ENCODE results near the gene RPL10L.
A peak's percentile ranks its signal among the peaks of the same experiment; 100 is the strongest.

RPL10L gene

GRCh38 chr14:46661728-46662127 lies 10.1 kb upstream of the RPL10L start:
- Histone ChIP-seq H3K4me1 (ENCODE audit: insufficient read depth, poor library complexity, severe bottlenecking) (no peaks in the 10 kb centered on the region), H3K36me3 (ENCODE audit: low read depth) (no peaks in the 10 kb centered on the region), H3K27ac (ENCODE audit: poor library complexity, severe bottlenecking) (no peak overlapping the region), H3K27me3 (ENCODE audit: insufficient read depth, poor library complexity, severe bottlenecking) (peaks cover 3% of the 10 kb centered on the region), H3K9me3 (ENCODE audit: severe bottlenecking) (no peaks in the 10 kb centered on the region), H3K4me3 (ENCODE audit: severe bottlenecking) (no peak overlapping the region)
- ATAC-seq (ENCODE audit: low read depth) (0 out of 3 replicates have a peak, but pooled peaks have one; percentile 38), DNase-seq (ENCODE audit: low spot score) (no peak)
- TF ChIP-seq CTCF (IDR thresholded peaks at IDR 0.05; ENCODE audit: poor library complexity, severe bottlenecking): peak; percentile 53

GRCh38 chr14:46653031-46653755 lies 1.6 kb upstream of the RPL10L start:
- no peak for TF ChIP-seq CTCF (IDR thresholded peaks at IDR 0.05; ENCODE audit: poor library complexity, severe bottlenecking)
- no peaks in the 10 kb centered on the region for H3K27me3 ChIP-seq (ENCODE audit: insufficient read depth, poor library complexity, severe bottlenecking)
- peaks cover 3% of the 10 kb centered on the region for H3K9me3 ChIP-seq (ENCODE audit: severe bottlenecking)
- no peaks in the 10 kb centered on the region for H3K4me1 ChIP-seq (ENCODE audit: insufficient read depth, poor library complexity, severe bottlenecking)
- no peak overlapping the region for H3K4me3 ChIP-seq (ENCODE audit: severe bottlenecking)
- no peaks in the 10 kb centered on the region for H3K36me3 ChIP-seq (ENCODE audit: low read depth)
- H3K27ac ChIP-seq (ENCODE audit: poor library complexity, severe bottlenecking): no peak overlapping the region
- ATAC-seq (ENCODE audit: low read depth): no peak
- no peak for DNase-seq (ENCODE audit: low spot score)

- H3K9me3 ChIP-seq (ENCODE audit: severe bottlenecking): peaks cover 3% of the 10 kb centered on the region
- no peak overlapping the region for H3K27ac ChIP-seq (ENCODE audit: poor library complexity, severe bottlenecking)
- H3K27me3 ChIP-seq (ENCODE audit: insufficient read depth, poor library complexity, severe bottlenecking): peaks cover 7% of the 10 kb centered on the region
- H3K4me1 ChIP-seq (ENCODE audit: insufficient read depth, poor library complexity, severe bottlenecking): no peaks in the 10 kb centered on the region
- ATAC-seq (ENCODE audit: low read depth): no peak
- H3K36me3 ChIP-seq (ENCODE audit: low read depth): no peaks in the 10 kb centered on the region
- no peak overlapping the region for H3K4me3 ChIP-seq (ENCODE audit: severe bottlenecking)
- DNase-seq (ENCODE audit: low spot score): no peak
- TF ChIP-seq CTCF (IDR thresholded peaks at IDR 0.05; ENCODE audit: poor library complexity, severe bottlenecking): no peak
Observed at GRCh38 chr14:46646796-46647195, 4.8 kb downstream of the RPL10L start.

- H3K27me3 ChIP-seq (ENCODE audit: insufficient read depth, poor library complexity, severe bottlenecking): peaks cover 28% of the 10 kb centered on the region
- H3K4me3 ChIP-seq (ENCODE audit: severe bottlenecking): no peak overlapping the region
- no peak overlapping the region for H3K27ac ChIP-seq (ENCODE audit: poor library complexity, severe bottlenecking)
- ATAC-seq (ENCODE audit: low read depth): no peak
- H3K4me1 ChIP-seq (ENCODE audit: insufficient read depth, poor library complexity, severe bottlenecking): no peaks in the 10 kb centered on the region
- H3K9me3 ChIP-seq (ENCODE audit: severe bottlenecking): no peaks in the 10 kb centered on the region
- DNase-seq (ENCODE audit: low spot score): no peak
- H3K36me3 ChIP-seq (ENCODE audit: low read depth): no peaks in the 10 kb centered on the region
- TF ChIP-seq CTCF (IDR thresholded peaks at IDR 0.05; ENCODE audit: poor library complexity, severe bottlenecking): no peak
Observed at GRCh38 chr14:46626876-46627275, 24.7 kb downstream of the RPL10L start.
